IPS-15b (cell line): Measurements from ENCODE around the gene DXO.
"Not testable (repeated sequence)": the region's sequence is repeated elsewhere in the genome, so short reads cannot be mapped to it uniquely, and the experiment has no call there.

Experiments used
- H3K27me3 ChIP-seq: one replicate; pipeline ENCODE4 v1.6.1; 2013; ENCODE audit warnings: low read length; ENCODE audit not compliant: control insufficient read depth, insufficient read depth
- H3K36me3 ChIP-seq: one replicate; pipeline ENCODE4 v1.6.1; 2013; ENCODE audit warnings: low read length; ENCODE audit not compliant: control insufficient read depth, insufficient read depth
- H3K4me1 ChIP-seq: one replicate; pipeline ENCODE4 v1.6.1; 2013; ENCODE audit warnings: mild to moderate bottlenecking, low read length; ENCODE audit not compliant: control insufficient read depth, insufficient read depth
- H3K4me3 ChIP-seq: one replicate; pipeline ENCODE4 v1.5.1; 2013; ENCODE audit warnings: low read depth, low read length
- H3K9ac ChIP-seq: one replicate; pipeline ENCODE4 v1.6.1; 2013; ENCODE audit warnings: low read depth, mild to moderate bottlenecking, low read length
- H3K9me3 ChIP-seq: one replicate; pipeline ENCODE4 v1.6.1; 2013; ENCODE audit warnings: mild to moderate bottlenecking, low read length; ENCODE audit not compliant: control insufficient read depth, insufficient read depth

Gene DXO

DNA sequence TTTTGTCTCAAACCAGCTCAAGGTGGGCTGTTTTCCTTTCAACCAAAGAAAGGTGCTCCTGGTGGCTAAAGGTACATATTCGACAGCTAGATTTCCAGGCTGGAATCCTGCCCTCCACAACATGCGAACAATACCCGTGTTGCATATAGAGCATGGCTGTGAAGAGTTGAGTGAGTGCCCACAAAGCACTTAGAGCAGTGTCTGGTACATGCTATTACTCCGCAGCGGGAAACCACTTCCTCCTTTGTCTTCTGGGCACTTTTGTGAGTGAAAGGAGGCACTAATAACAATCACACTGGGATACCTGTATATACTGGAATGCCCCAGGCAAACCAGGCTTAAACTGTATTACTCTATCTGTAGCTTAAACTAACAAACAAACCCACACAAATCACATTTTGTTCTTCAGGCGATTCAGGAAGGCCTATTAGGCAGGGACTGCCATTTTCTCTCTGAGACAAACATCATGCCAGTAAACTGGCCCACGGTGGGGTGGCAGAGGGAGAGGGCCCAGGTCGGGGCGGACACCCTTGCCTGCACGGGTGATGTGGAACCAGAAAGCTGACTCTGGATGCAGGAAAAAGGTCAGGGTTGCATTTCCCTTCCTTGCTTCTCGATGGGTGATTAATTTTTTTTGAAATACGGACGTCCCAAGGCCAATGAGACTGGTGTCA is 33.1 kb upstream of the DXO start:
- not testable (repeated sequence) for H3K27me3 ChIP-seq, H3K4me1 ChIP-seq, H3K9me3 ChIP-seq

DNA sequence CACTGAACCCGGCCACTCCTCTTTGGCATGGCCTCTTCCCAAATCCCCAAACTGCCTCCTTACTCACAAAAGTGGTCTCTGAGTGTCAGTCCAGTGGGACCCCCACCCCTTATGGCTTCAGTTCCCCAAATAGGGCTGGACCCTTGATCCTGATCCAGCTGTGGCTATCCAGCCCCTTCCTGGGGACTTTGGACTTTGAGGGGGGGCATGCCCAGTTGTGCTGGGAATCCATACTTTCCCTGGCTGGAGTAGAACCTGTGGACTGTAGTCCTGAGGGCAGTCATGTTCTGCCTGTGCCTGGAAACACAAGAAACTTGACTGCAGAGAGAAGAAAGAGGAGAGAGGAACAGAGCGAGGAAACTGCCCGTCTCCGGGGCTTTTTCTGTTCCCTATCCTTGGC is 32.5 kb upstream of the DXO start:
- not testable (repeated sequence) for H3K9ac ChIP-seq, H3K36me3 ChIP-seq, H3K27me3 ChIP-seq, H3K4me3 ChIP-seq, H3K9me3 ChIP-seq, H3K4me1 ChIP-seq

More for the DNA sequence above, 33.1 kb upstream of the DXO start:
- not testable (repeated sequence) for H3K4me3 ChIP-seq, H3K36me3 ChIP-seq, H3K9ac ChIP-seq

DNA sequence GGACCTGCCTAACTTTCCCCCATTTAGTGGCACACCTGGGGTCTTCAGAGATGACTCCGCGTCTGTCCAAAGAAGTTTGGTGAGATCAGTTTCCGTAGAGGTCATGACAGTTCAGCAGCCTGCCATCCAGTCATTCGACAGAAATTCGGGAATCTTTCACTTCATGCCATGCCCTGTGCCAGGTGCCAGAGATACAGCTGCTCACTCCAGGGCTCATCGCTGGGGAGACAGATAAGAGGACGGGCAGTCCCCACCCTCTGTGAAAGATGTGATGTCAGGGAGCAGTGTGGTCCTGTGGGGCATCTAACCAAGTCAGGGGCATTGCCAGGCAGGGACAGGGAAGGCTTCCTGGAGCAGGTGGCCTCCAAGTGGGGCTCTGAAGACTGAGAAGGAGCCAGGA is 31.4 kb upstream of the DXO start:
- H3K27me3 ChIP-seq, H3K9ac ChIP-seq, H3K9me3 ChIP-seq, H3K4me3 ChIP-seq, H3K4me1 ChIP-seq, H3K36me3 ChIP-seq: not testable (repeated sequence)

DNA sequence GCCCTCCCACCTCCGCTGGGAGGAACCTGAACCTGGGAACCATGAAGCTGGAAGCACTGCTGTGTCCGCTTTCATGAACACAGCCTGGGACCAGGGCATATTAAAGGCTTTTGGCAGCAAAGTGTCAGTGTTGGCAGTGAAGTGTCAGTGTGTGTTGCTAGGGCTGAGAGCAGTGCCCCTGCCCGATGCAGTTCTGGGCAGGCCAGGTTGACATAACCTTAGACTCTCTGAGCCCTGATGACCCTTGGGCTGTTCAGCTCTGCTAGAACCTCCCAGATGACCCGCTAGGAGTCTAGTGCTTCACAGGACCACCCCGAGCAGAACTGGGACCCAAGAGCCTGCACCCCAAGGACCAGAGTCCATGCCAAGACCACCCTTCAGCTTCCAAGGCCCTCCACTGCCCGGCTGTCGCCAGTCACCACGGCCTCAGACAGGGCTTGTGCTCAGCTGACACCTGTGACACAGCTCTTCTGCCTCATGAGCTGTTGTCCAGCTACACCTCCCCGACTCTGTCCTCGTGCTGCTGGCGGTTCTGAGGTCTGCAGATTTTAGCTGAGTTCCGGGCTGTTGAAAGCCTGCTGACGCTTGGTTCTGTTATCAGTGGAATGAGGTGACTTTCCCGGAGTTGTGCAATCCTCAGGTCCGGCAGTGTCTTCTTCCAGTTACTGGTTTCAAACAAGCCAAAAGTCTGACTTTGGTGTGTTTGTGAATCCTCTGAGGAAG is 30.8 kb upstream of the DXO start:
- not testable (repeated sequence) for H3K9me3 ChIP-seq, H3K36me3 ChIP-seq, H3K9ac ChIP-seq, H3K27me3 ChIP-seq, H3K4me1 ChIP-seq, H3K4me3 ChIP-seq

DNA sequence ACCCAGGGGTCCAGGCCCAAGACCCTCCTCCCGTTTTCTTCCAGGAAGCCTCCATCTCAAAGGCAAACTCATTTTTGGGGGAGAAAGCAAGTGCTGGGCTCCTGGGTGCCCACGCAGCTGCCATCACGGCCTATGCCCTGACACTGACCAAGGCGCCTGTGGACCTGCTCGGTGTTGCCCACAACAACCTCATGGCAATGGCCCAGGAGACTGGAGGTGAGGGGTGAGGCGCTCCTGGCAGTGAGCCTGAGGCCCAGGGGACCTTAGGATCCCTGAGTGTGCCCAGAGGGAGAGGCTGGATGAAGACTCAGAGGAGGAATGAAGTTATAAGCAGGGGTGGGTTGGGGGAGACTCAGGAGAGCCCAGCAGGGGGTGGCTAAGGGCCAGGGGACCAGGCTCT is 24.4 kb upstream of the DXO start:
- H3K9me3 ChIP-seq, H3K36me3 ChIP-seq, H3K4me1 ChIP-seq, H3K4me3 ChIP-seq, H3K27me3 ChIP-seq, H3K9ac ChIP-seq: not testable (repeated sequence)

DNA sequence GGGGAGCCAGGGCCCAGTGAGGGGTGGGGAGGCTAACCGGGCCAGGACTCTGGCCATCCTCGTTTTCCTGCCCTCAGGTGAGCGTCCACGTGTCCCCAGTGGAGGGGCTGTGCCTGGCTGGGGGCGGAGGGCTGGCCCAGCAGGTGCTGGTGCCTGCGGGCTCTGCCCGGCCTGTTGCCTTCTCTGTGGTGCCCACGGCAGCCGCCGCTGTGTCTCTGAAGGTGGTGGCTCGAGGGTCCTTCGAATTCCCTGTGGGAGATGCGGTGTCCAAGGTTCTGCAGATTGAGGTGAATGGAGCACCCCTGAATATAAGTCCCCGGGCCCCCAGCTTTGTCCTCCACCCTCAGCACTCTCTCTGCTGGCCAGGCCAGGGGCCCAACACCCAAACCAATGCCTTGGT is 22.5 kb upstream of the DXO start:
- not testable (repeated sequence) for H3K4me1 ChIP-seq, H3K4me3 ChIP-seq, H3K27me3 ChIP-seq

DNA sequence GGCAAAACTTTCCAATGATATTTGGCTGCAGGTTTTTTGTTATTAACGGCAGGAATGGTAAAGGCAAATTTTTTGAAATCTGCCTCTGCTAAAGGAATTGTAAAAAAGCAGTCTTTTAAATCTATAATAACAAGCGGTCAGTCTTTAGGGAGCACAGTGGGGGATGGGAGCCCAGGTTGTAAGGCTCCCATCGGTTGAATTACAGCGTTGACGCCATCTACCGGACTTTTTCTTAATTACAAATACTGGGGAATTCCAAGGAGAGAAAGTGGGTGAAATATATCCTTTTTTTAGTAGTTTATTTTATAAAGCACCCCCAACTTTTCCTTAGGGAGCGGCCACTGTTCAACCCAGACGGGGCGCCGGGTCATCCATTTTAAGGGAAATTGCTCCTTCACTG is 17.4 kb upstream of the DXO start:
- H3K27me3 ChIP-seq, H3K36me3 ChIP-seq, H3K9me3 ChIP-seq, H3K4me1 ChIP-seq, H3K9ac ChIP-seq, H3K4me3 ChIP-seq: not testable (repeated sequence)

More for the DNA sequence above, 22.5 kb upstream of the DXO start:
- not testable (repeated sequence) for H3K36me3 ChIP-seq, H3K9me3 ChIP-seq, H3K9ac ChIP-seq

DNA sequence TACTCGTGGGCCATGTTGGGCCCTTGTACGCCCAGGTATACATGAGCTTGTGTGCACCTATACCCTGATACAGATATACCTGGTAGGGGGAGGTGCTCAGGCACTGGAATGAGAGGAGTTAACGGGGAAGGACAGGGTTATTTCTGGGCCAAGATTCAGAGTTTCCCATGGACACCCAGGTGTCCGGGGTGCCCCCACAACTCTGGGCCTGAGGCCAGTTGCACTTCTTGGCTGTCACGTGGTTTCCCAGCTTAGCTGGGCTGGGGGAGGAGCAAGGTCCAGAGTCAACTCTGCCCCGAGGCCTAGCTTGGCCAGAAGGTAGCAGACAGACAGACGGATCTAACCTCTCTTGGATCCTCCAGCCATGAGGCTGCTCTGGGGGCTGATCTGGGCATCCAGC is 9.8 kb upstream of the DXO start, which contains the start of gene C4A:
Gene C4A (plus strand): TSS at position 314 of the 400 bp plus-strand sequence. CDS start 51 bp downstream, at position 365.
- not testable (repeated sequence) for H3K36me3 ChIP-seq, H3K4me1 ChIP-seq, H3K27me3 ChIP-seq, H3K9ac ChIP-seq, H3K9me3 ChIP-seq, H3K4me3 ChIP-seq

DNA sequence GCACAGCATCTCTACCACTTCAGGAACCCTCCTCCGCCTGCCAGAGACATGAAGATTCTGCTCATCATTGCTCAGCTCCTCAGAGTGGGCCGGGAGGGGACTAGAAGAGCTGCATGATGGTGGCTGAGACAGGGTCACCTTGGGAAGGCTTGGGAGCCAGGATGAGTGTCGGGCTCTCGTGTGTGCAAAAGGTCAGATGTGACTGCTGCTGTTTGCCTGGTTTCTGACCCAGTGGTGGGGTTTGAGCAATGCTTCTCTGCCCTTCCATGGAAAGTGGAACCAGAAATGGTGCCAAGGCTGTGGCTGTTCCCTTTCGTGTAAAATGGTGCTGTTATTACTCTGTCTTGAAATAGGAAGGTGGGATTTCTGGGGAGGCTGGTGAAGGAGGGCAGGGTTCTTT is 9.1 kb upstream of the DXO start:
- not testable (repeated sequence) for H3K9me3 ChIP-seq, H3K4me3 ChIP-seq, H3K27me3 ChIP-seq, H3K9ac ChIP-seq, H3K36me3 ChIP-seq, H3K4me1 ChIP-seq

DNA sequence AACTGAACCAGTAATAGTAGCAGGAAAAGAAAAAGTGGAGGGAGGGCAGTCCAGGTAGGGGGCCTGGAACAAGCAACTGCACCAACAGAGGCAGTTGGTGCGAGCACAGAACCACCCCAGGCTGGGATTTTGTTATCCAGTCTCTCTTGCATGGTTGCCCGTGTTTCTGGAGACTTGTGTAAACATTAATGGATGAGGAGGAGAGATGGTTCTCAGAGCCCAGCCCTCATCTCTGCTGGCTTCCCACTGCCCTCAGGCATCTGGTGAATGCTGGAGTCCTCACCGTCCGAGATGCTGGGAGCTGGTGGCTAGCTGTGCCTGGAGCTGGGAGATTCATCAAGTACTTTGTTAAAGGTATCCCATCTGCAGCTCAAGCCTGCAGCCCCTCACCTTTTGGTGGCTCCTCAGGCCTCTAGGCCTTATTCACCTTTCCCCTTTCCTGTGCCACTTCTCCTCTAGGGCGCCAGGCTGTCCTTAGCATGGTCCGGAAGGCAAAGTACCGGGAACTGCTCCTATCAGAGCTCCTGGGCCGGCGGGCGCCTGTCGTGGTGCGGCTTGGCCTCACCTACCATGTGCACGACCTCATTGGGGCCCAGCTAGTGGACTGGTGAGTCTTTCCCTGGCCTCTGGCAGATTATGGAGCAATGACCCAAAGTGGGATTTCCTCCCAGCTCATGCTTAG is 8.4 kb upstream of the DXO start:
- H3K36me3 ChIP-seq, H3K4me3 ChIP-seq, H3K9me3 ChIP-seq, H3K27me3 ChIP-seq, H3K9ac ChIP-seq, H3K4me1 ChIP-seq: not testable (repeated sequence)

DNA sequence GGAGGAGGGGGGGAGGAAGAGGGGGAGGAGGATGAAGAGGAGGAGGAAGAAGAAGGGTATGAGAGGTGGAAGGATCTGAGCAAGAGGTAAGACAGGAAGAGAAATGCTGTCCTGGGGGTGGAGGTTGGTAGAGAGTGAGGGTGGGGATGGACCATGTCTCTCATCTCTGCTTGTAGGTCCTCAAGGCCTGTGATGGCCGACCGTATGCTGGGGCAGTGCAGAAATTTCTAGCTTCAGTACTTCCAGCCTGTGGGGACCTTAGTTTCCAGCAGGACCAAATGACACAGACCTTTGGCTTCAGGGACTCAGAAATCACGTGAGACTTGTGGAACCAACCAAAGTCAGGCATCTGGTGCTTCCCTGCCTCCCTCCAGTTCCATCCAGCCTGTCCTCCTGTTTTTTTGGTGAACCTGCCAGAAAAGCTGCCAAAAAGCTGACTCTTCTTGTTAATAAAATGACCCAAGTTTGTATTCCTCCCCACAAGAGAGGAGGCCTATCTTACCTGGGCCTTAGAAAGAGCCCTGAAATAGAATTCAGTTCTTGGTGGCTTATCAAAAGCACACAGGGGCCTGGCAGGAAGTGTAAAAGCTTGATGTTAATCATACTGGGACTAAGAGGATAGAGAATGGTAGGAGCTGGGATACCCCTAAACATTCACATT is 7.4 kb upstream of the DXO start:
- Histone ChIP-seq H3K4me1 (no peaks in the 10 kb centered on the region), H3K36me3 (no peaks in the 10 kb centered on the region), H3K27me3 (no peaks in the 10 kb centered on the region), H3K9ac (no peak overlapping the region), H3K4me3 (no peak overlapping the region), H3K9me3 (no peaks in the 10 kb centered on the region)

DNA sequence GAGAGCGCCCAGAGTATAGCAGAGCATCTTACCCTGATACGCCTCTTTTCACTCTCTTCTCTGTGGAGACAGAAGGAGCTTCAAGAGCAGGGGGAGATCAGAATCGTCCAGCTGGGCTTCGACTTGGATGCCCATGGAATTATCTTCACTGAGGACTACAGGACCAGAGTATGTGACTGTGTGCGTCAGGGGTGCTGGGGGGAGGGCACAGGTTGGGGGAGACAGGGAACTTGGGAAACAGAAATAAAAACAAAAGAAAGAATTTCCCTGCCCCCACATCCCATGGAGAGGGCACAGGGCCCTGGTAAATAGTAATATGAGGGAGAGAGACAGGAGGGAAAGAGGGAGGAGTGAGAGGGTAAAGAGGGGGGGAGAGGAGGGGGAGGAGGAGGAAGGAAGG is 6.9 kb upstream of the DXO start:
- Histone ChIP-seq H3K4me3 (no peak overlapping the region), H3K36me3 (no peaks in the 10 kb centered on the region), H3K4me1 (no peaks in the 10 kb centered on the region), H3K9me3 (no peaks in the 10 kb centered on the region), H3K27me3 (no peaks in the 10 kb centered on the region), H3K9ac (no peak overlapping the region)
